ENCODE results near the gene FHIP1A. TPM values are rescaled to one million over a fixed set of nuclear protein-coding genes. Genes with fewer than 3 reads are reported as not detected.

Gene FHIP1A
- total RNA-seq, 2 experiments from 2014 or later, result 0.42 to 0.62 TPM

Other genes starting within 250 kb of the FHIP1A start
- gene PRSS48, start 132.0 kb upstream of the FHIP1A start, total RNA-seq, result not detected
- not detected for gene SH3D19, start 83.6 kb upstream of the FHIP1A start, total RNA-seq